ENCODE measurements around the gene TRERF1. TPM values are rescaled to one million over a fixed set of nuclear protein-coding genes. Genes with fewer than 3 reads are reported as not detected.

The TRERF1 gene
- total RNA-seq, 1 experiment from 2014 or later = 14.5 TPM

GRCh38 chr6:42254505-42254904 is 197.2 kb downstream of the TRERF1 start:
- Histone ChIP-seq H3K4me1 (replicated peaks; ENCODE audit: insufficient read depth) (peaks cover 15% of the 10 kb centered on the region), H3K9me3 (ENCODE audit: insufficient read depth, low read depth) (no peaks in the 10 kb centered on the region), H3F3A (ENCODE audit: insufficient read depth, low read depth) (no peaks in the 10 kb centered on the region; the same call in 1 of the 2 replicates), H3K4me2 (no peak overlapping the region), H4K20me1 (ENCODE audit: insufficient read depth) (no peaks in the 10 kb centered on the region), H2AFZ (no peak overlapping the region), H3K36me3 (ENCODE audit: low read depth) (peaks cover 15% of the 10 kb centered on the region), H3K27ac (no peak overlapping the region), H3K27me3 (ENCODE audit: insufficient read depth, low read depth) (no peaks in the 10 kb centered on the region), H3K79me2 (ENCODE audit: low read depth) (no peaks in the 10 kb centered on the region), H3K9me2 (ENCODE audit: insufficient read depth) (no peaks in the 10 kb centered on the region), H3K4me3 (no peak overlapping the region)
- DNase-seq = no peak
- TF ChIP-seq EZH2 (IDR thresholded peaks at IDR 0.05; ENCODE audit: low read depth) = no peak
- no peak for TF ChIP-seq CTCF (conservative IDR thresholded peaks at IDR 0.05)
- POLR2A ChIA-PET (ENCODE audit: unreplicated experiment) = no interaction called here
- no TSS peak for BruUV-seq (replicated peaks)
- CTCF ChIA-PET = no interaction called here
- intact Hi-C loops (cut with micrococcal nuclease; ENCODE audit: unreplicated experiment) = no loop called here

GRCh38 chr6:42251911-42252637 is 199.7 kb downstream of the TRERF1 start:
- intact Hi-C loops (cut with micrococcal nuclease; ENCODE audit: unreplicated experiment) = no loop called here
- peak; percentile 38 to 58 for DNase-seq

GRCh38 chr6:42251500-42251899 is 200.2 kb downstream of the TRERF1 start:
- Histone ChIP-seq H3K4me2 (peak overlapping the region; percentile 11; the same call in 1 of the 2 replicates), H3K4me1 (replicated peaks; ENCODE audit: insufficient read depth) (peaks cover 15% of the 10 kb centered on the region), H3K36me3 (ENCODE audit: low read depth) (peaks cover 8% of the 10 kb centered on the region; the same call in 1 of the 2 replicates), H3K79me2 (ENCODE audit: low read depth) (no peaks in the 10 kb centered on the region), H4K20me1 (ENCODE audit: insufficient read depth) (no peaks in the 10 kb centered on the region), H3K27me3 (ENCODE audit: insufficient read depth, low read depth) (no peaks in the 10 kb centered on the region), H3K9me3 (ENCODE audit: insufficient read depth, low read depth) (no peaks in the 10 kb centered on the region), H3K27ac (no peak overlapping the region), H3K9me2 (ENCODE audit: insufficient read depth) (no peaks in the 10 kb centered on the region), H3F3A (ENCODE audit: insufficient read depth, low read depth) (no peaks in the 10 kb centered on the region; the same call in 1 of the 2 replicates), H3K4me3 (no peak overlapping the region), H2AFZ (no peak overlapping the region)
- intact Hi-C loops (cut with micrococcal nuclease; ENCODE audit: unreplicated experiment) = no loop called here
- CTCF ChIA-PET = interaction anchor here (0.6 kb wide), 1 partner anchor 296 kb away, joined by 3 read pairs; no protein-coding TSS in a partner anchor
- DNase-seq = no peak
- no peak for TF ChIP-seq EZH2 (IDR thresholded peaks at IDR 0.05; ENCODE audit: low read depth)
- TF ChIP-seq CTCF (conservative IDR thresholded peaks at IDR 0.05) = no peak
- POLR2A ChIA-PET (ENCODE audit: unreplicated experiment) = no interaction called here
- BruUV-seq (replicated peaks) = no TSS peak

More at GRCh38 chr6:42251911-42252637, 199.7 kb downstream of the TRERF1 start:
- Histone ChIP-seq H3K4me3 (no peak overlapping the region), H3K27ac (no peak overlapping the region), H2AFZ (no peak overlapping the region), H3K27me3 (ENCODE audit: insufficient read depth, low read depth) (no peaks in the 10 kb centered on the region), H4K20me1 (ENCODE audit: insufficient read depth) (no peaks in the 10 kb centered on the region), H3K9me3 (ENCODE audit: insufficient read depth, low read depth) (no peaks in the 10 kb centered on the region), H3K36me3 (ENCODE audit: low read depth) (peaks cover 14% of the 10 kb centered on the region; the same call in 1 of the 2 replicates), H3K4me1 (replicated peaks; ENCODE audit: insufficient read depth) (peaks cover 15% of the 10 kb centered on the region), H3K79me2 (ENCODE audit: low read depth) (no peaks in the 10 kb centered on the region), H3K9me2 (ENCODE audit: insufficient read depth) (no peaks in the 10 kb centered on the region), H3F3A (ENCODE audit: insufficient read depth, low read depth) (no peaks in the 10 kb centered on the region; the same call in 1 of the 2 replicates), H3K4me2 (peak overlapping the region; percentile 11; the same call in 1 of the 2 replicates)
- CTCF ChIA-PET = no interaction called here
- BruUV-seq (replicated peaks) = no TSS peak
- TF ChIP-seq CTCF (conservative IDR thresholded peaks at IDR 0.05) (no peak), EZH2 (IDR thresholded peaks at IDR 0.05; ENCODE audit: low read depth) (no peak)
- POLR2A ChIA-PET (ENCODE audit: unreplicated experiment) = interaction anchor here (0.6 kb wide), 1 partner anchor 168 kb away, joined by 4 read pairs; no protein-coding TSS in a partner anchor
